Measurements from ENCODE around the gene GDPGP1. TPM values are rescaled to one million over a fixed set of nuclear protein-coding genes. Genes with fewer than 3 reads are reported as not detected.

GDPGP1 gene
- total and polyA plus RNA-seq, 2 of the 4 experiments (the other 2 are of a cell fraction), result 2.3 to 4.1 TPM

DNA sequence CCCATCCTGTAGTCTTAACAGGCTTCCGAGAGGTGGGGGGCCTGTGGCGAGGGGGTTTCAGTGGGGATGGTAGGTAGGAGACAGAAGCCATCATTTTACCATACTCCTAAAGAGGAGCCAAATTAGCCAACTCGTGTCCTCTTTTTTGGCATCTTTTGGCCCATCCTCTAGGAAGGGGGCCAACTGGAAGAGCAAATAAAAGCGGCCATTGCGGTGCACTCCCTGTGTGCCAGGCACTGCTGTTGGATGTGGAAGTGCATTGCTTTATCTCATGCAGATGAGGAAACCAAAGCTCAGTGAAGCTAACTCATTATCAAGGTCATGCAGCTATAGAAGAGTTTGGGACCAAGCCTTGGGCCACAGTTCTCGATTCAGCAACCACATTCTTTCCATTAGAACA, 26.8 kb upstream of the GDPGP1 start:
- no peak overlapping the region for H3K23ac ChIP-seq (ENCODE audit: low read depth, low read length)
- no peak overlapping the region for H4K91ac ChIP-seq (ENCODE audit: insufficient read depth, low read depth, low read length)
- no peak overlapping the region for H4K5ac ChIP-seq (ENCODE audit: low read depth, low read length)
- H4K8ac ChIP-seq (ENCODE audit: low read depth in 2 of 2, low read length in 2 of 2), result no peak overlapping the region
- peak overlapping the region; percentile 51 for H2AK9ac ChIP-seq (replicated peaks; ENCODE audit: low read depth, low read length, poor library complexity)
- H3K4me1 ChIP-seq (ENCODE audit: control insufficient read depth, insufficient read depth, low read length), result peaks cover 9% of the 10 kb centered on the region
- H3K27ac ChIP-seq (ENCODE audit: insufficient read depth, low read length), result no peak overlapping the region
- no peak for ATAC-seq (ENCODE audit: low read depth)
- no CpG with 5 or more reads among the region's 6 CpGs for WGBS, 2 experiments (ENCODE audit: extremely low coverage in 2 of 2, insufficient read length in 1 of 2)
- H3K9me3 ChIP-seq (ENCODE audit: control insufficient read depth, insufficient read depth, low read length), result no peaks in the 10 kb centered on the region
- H2BK120ac ChIP-seq (ENCODE audit: low read depth, low read length), result no peak overlapping the region
- H3K4me3 ChIP-seq (ENCODE audit: insufficient read depth, low read depth, low read length), result no peak overlapping the region
- peaks cover 7% of the 10 kb centered on the region for H3K36me3 ChIP-seq (ENCODE audit: control insufficient read depth, insufficient read depth, low read length)
- no peaks in the 10 kb centered on the region; the same call in 1 of the 2 replicates for H4K20me1 ChIP-seq (ENCODE audit: insufficient read depth, low read length)
- H3K4ac ChIP-seq (ENCODE audit: low read depth, low read length), result no peak overlapping the region
- H3K27me3 ChIP-seq (ENCODE audit: control insufficient read depth, insufficient read depth, low read length), result no peaks in the 10 kb centered on the region
- no peak overlapping the region for H3K18ac ChIP-seq (ENCODE audit: low read depth, low read length)
- POLR2A ChIA-PET (ENCODE audit: unreplicated experiment), result no interaction called here
- CTCF ChIA-PET, result interaction anchor here (1.2 kb wide), 1 partner anchor 14 kb away, joined by 3 read pairs; no protein-coding TSS in a partner anchor
- no peak overlapping the region for H2AFZ ChIP-seq (replicated peaks; ENCODE audit: low read length, poor library complexity)
- no peak overlapping the region for H2AK5ac ChIP-seq (ENCODE audit: low read depth, low read length)
- H3K9me1 ChIP-seq (ENCODE audit: insufficient read depth, low read length), result peaks cover 15% of the 10 kb centered on the region
- intact Hi-C loops (cut with micrococcal nuclease), result no loop called here
- no TSS peak for BruUV-seq (replicated peaks)
- no peak overlapping the region for H2BK20ac ChIP-seq (ENCODE audit: low read depth, low read length)
- in situ Hi-C loops (cut with MboI; ENCODE audit: low sequenced_read_pairs), result no loop called here
- H3K79me1 ChIP-seq (ENCODE audit: low read depth in 1 of 2, low read length in 2 of 2), result peaks cover 39 to 58% of the 10 kb centered on the region in 2 experiments
- no peak overlapping the region for H3K9ac ChIP-seq (ENCODE audit: low read depth, low read length)
- no peak overlapping the region for H3K56ac ChIP-seq (ENCODE audit: extremely low read depth, insufficient read depth, low read length)
- H3K4me2 ChIP-seq (ENCODE audit: low read depth, low read length), result no peak overlapping the region
- no peak overlapping the region for H2BK5ac ChIP-seq (ENCODE audit: low read depth, low read length, poor library complexity, severe bottlenecking)
- dilution Hi-C loops (cut with HindIII; ENCODE audit: low sequenced_read_pairs, unreplicated experiment), result no loop called here
- no peak overlapping the region for H2BK15ac ChIP-seq (ENCODE audit: low read depth, low read length)
- TF ChIP-seq RCOR1 (IDR thresholded peaks at IDR 0.05; ENCODE audit: insufficient replicate concordance, low read length) (no peak), CHD1 (IDR thresholded peaks at IDR 0.05; ENCODE audit: low read depth, low read length) (no peak), RFX5 (IDR thresholded peaks at IDR 0.05; ENCODE audit: low read depth, low read length) (no peak), SMC3 (IDR thresholded peaks at IDR 0.05; ENCODE audit: low read depth, low read length) (no peak), NFE2L2 (IDR thresholded peaks at IDR 0.05; ENCODE audit: low read depth, low read length) (no peak), MXI1 (IDR thresholded peaks at IDR 0.05; ENCODE audit: borderline replicate concordance, low read depth, low read length) (no peak), CEBPB (IDR thresholded peaks at IDR 0.05; ENCODE audit: low read depth, low read length) (no peak), BHLHE40 (IDR thresholded peaks at IDR 0.05; ENCODE audit: low read depth, low read length) (no peak), RAD21 (IDR thresholded peaks at IDR 0.05; ENCODE audit: low read length) (no peak), FOS (IDR thresholded peaks at IDR 0.05; ENCODE audit: low read depth, low read length) (no peak), MAFK (IDR thresholded peaks at IDR 0.05; ENCODE audit: low read depth, low read length) (no peak), POLR2A (IDR thresholded peaks at IDR 0.05; ENCODE audit: low read depth, low read length) (no peak), MAZ (IDR thresholded peaks at IDR 0.05; ENCODE audit: borderline replicate concordance, low read depth, low read length) (no peak)
- TF ChIP-seq, protein P1, sequence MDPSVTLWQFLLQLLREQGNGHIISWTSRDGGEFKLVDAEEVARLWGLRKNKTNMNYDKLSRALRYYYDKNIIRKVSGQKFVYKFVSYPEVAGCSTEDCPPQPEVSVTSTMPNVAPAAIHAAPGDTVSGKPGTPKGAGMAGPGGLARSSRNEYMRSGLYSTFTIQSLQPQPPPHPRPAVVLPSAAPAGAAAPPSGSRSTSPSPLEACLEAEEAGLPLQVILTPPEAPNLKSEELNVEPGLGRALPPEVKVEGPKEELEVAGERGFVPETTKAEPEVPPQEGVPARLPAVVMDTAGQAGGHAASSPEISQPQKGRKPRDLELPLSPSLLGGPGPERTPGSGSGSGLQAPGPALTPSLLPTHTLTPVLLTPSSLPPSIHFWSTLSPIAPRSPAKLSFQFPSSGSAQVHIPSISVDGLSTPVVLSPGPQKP (IDR thresholded peaks at IDR 0.05; ENCODE audit: borderline replicate concordance, low read depth, low read length), result no peak
- TF ChIP-seq, protein P2, sequence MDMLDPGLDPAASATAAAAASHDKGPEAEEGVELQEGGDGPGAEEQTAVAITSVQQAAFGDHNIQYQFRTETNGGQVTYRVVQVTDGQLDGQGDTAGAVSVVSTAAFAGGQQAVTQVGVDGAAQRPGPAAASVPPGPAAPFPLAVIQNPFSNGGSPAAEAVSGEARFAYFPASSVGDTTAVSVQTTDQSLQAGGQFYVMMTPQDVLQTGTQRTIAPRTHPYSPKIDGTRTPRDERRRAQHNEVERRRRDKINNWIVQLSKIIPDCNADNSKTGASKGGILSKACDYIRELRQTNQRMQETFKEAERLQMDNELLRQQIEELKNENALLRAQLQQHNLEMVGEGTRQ (IDR thresholded peaks at IDR 0.05; ENCODE audit: low read depth, low read length), result no peak
- TF ChIP-seq, protein P3, sequence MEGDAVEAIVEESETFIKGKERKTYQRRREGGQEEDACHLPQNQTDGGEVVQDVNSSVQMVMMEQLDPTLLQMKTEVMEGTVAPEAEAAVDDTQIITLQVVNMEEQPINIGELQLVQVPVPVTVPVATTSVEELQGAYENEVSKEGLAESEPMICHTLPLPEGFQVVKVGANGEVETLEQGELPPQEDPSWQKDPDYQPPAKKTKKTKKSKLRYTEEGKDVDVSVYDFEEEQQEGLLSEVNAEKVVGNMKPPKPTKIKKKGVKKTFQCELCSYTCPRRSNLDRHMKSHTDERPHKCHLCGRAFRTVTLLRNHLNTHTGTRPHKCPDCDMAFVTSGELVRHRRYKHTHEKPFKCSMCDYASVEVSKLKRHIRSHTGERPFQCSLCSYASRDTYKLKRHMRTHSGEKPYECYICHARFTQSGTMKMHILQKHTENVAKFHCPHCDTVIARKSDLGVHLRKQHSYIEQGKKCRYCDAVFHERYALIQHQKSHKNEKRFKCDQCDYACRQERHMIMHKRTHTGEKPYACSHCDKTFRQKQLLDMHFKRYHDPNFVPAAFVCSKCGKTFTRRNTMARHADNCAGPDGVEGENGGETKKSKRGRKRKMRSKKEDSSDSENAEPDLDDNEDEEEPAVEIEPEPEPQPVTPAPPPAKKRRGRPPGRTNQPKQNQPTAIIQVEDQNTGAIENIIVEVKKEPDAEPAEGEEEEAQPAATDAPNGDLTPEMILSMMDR (conservative IDR thresholded peaks at IDR 0.05; ENCODE audit: low read depth, low read length), result no peak
- no peak for DNase-seq
- no peak overlapping the region for H3K14ac ChIP-seq (replicated peaks; ENCODE audit: low read depth, low read length)
